Measurements from ENCODE around the gene BRCA1. TPM values are rescaled to one million over a fixed set of nuclear protein-coding genes. Genes with fewer than 3 reads are reported as not detected.

Gene BRCA1
- total RNA-seq, 1 donor: 3.4 TPM

Other genes starting within 250 kb of the BRCA1 start
- not detected for gene G6PC1, start 224.6 kb downstream of the BRCA1 start, total RNA-seq
- gene AARSD1, start 160.9 kb downstream of the BRCA1 start, total RNA-seq: 14.0 TPM
- gene PTGES3L, start 145.3 kb downstream of the BRCA1 start, total RNA-seq: 0.31 TPM
- gene RUNDC1, start 144.8 kb downstream of the BRCA1 start, total RNA-seq: 9.6 TPM
- gene RPL27, start 126.9 kb downstream of the BRCA1 start, total RNA-seq: 1,456 TPM
- gene IFI35, start 118.6 kb downstream of the BRCA1 start, total RNA-seq: 9.6 TPM
- 20.0 TPM for gene VAT1, start 103.0 kb downstream of the BRCA1 start, total RNA-seq
- 0.10 TPM for gene RND2, start 100.1 kb downstream of the BRCA1 start, total RNA-seq
- gene NBR1, start 45.9 kb upstream of the BRCA1 start, total RNA-seq: 34.3 TPM
- 3.9 TPM for gene TMEM106A, start 86.5 kb upstream of the BRCA1 start, total RNA-seq
- gene CCDC200, start 103.3 kb upstream of the BRCA1 start, total RNA-seq: 0.31 TPM
- gene RNU2-1, start 108.6 kb upstream of the BRCA1 start, total RNA-seq: not detected

All from mononuclear cell (primary cell).